Neuronal stem cell (in vitro differentiated cells): ENCODE measurements around the gene GTSF1L.

Experiments used
- DNase-seq: peaks from one replicate; pipeline ENCODE4 v3.0.0-alpha.2; 2013; ENCODE audit warnings: low spot score
- H2AFZ ChIP-seq: one replicate; pipeline ENCODE4 v1.6.1; 2013; ENCODE audit warnings: mild to moderate bottlenecking, low read length, inconsistent platforms
- H2AK5ac ChIP-seq: 2 replicates; pipeline ENCODE4 v1.6.1; 2013; ENCODE audit warnings: low read depth, mild to moderate bottlenecking, inconsistent platforms, low read length, moderate library complexity, mixed read lengths
- H2BK120ac ChIP-seq: 2 replicates; pipeline ENCODE4 v1.6.1; 2013; ENCODE audit warnings: low read depth, mild to moderate bottlenecking, inconsistent platforms, low read length, moderate library complexity, mixed read lengths
- H2BK12ac ChIP-seq: one replicate; pipeline ENCODE4 v1.6.1; 2013; ENCODE audit warnings: low read length, inconsistent platforms
- H2BK15ac ChIP-seq: 2 replicates; pipeline ENCODE4 v1.6.1; 2013; ENCODE audit warnings: mild to moderate bottlenecking, low read length, inconsistent platforms, mixed read lengths
- H2BK5ac ChIP-seq: one replicate; pipeline ENCODE4 v1.6.1; 2013; ENCODE audit warnings: inconsistent platforms, mild to moderate bottlenecking, low read length, moderate library complexity
- H3K14ac ChIP-seq: one replicate; pipeline ENCODE4 v1.6.1; 2013; ENCODE audit warnings: low read length, inconsistent platforms
- H3K18ac ChIP-seq: 2 replicates; pipeline ENCODE4 v1.6.1; 2013; ENCODE audit warnings: low read length, inconsistent platforms
- H3K23ac ChIP-seq: 2 replicates; pipeline ENCODE4 v1.6.1; 2013; ENCODE audit warnings: low read depth, mild to moderate bottlenecking, mixed read lengths, low read length, inconsistent platforms; ENCODE audit not compliant: poor library complexity
- H3K27ac ChIP-seq: replicated peaks from 3 replicates; pipeline ENCODE4 v1.5.1; 2013; ENCODE audit warnings: low read length, inconsistent platforms
- H3K27me3 ChIP-seq, 3 experiments: 2 replicates each; pipeline ENCODE4 v1.6.1; 2013; ENCODE audit warnings: low read length in 3 of 3, mild to moderate bottlenecking in 2 of 3, inconsistent platforms in 1 of 3, low read depth in 1 of 3, mixed read lengths in 1 of 3, moderate library complexity in 1 of 3; ENCODE audit not compliant: control insufficient read depth in 3 of 3, insufficient read depth in 3 of 3
- H3K36me3 ChIP-seq, 2 donors: replicated peaks in 1 of 2; 2 replicates each; pipeline ENCODE4 v1.6.1; 2013; ENCODE audit warnings: low read length in 2 of 2; ENCODE audit not compliant: control insufficient read depth in 2 of 2, insufficient read depth in 2 of 2
- H3K4ac ChIP-seq: 2 replicates; pipeline ENCODE4 v1.6.1; 2013; ENCODE audit warnings: inconsistent platforms, mild to moderate bottlenecking, low read length, moderate library complexity
- H3K4me1 ChIP-seq, 2 donors: 1 replicate in 1 of 2; 2 replicates in 1 of 2; pipeline ENCODE4 v1.6.1; 2013; ENCODE audit warnings: low read length in 2 of 2, low read depth in 1 of 2; ENCODE audit not compliant: control insufficient read depth in 2 of 2, insufficient read depth in 1 of 2
- H3K4me2 ChIP-seq: one replicate; pipeline ENCODE4 v1.6.1; 2013; ENCODE audit warnings: mild to moderate bottlenecking, low read length, inconsistent platforms; ENCODE audit not compliant: insufficient read depth, poor library complexity, severe bottlenecking
- H3K4me3 ChIP-seq, 2 donors: 2 replicates each; pipeline ENCODE4 v1.5.1; 2013; ENCODE audit warnings: low read length in 2 of 2, mild to moderate bottlenecking in 2 of 2, inconsistent platforms in 1 of 2, moderate library complexity in 1 of 2
- H3K79me1 ChIP-seq: one replicate; pipeline ENCODE4 v1.6.1; 2013; ENCODE audit warnings: low read depth, mild to moderate bottlenecking, inconsistent platforms, low read length, moderate library complexity
- H3K9ac ChIP-seq: one replicate; pipeline ENCODE4 v1.6.1; 2013; ENCODE audit warnings: mild to moderate bottlenecking, low read depth, low read length, inconsistent platforms; ENCODE audit not compliant: poor library complexity
- H3K9me3 ChIP-seq, 2 donors: replicated peaks in 1 of 2; 2 replicates each; pipeline versions ENCODE3 to v1.6.1; 2013; ENCODE audit warnings: low read length in 2 of 2, mild to moderate bottlenecking in 2 of 2, inconsistent platforms in 1 of 2, low read depth in 1 of 2, mixed read lengths in 1 of 2, moderate library complexity in 1 of 2; ENCODE audit not compliant: control insufficient read depth in 2 of 2, insufficient read depth in 1 of 2
- H4K8ac ChIP-seq: one replicate; pipeline ENCODE4 v1.6.1; 2013; ENCODE audit warnings: low read depth, mild to moderate bottlenecking, inconsistent platforms, low read length, moderate library complexity
- H4K91ac ChIP-seq: one replicate; pipeline ENCODE4 v1.6.1; 2013; ENCODE audit warnings: low read length, low read depth, mild to moderate bottlenecking, inconsistent platforms; ENCODE audit not compliant: poor library complexity
- WGBS, 2 donors: extraction: QIAGEN DNeasy Blood & Tissue Kit; methylation state at CpG; one replicate each; pipeline ENCODE4 v1.1.7; 2013; ENCODE audit warnings: missing lambda C conversion rate in 2 of 2, mixed read lengths in 1 of 2; ENCODE audit not compliant: insufficient read length in 2 of 2, insufficient replicate concordance in 1 of 2; ENCODE audit errors: extremely low coverage in 2 of 2; 5-methylcytosine and 5-hydroxymethylcytosine counted together

The GTSF1L gene

DNA sequence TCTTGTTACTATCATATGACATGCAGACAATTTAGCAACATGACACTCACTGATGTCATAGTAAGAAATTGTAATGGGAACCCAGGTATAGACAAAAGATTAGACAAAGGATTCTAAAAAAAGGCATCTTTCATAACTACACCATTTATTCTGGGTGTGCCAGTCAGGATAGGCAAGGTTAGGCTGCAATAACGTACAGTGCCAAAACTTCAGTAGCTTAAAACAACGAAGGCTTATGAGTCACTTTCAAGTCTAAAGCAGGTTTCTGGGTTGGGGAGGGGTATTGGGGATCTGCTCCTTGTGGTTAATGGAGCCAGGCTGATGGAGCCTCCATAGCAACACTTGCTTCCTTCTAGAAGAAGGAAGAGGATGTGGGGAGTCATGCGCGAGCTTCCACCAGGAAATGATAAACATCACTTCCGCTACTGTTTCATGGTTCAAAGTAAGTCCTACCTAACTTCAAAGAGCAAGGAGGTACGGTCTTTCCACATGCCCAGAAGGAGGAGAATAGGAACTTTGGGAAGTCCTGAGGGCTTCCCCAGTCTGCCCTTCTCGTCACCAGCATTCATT, 2.0 kb upstream of the GTSF1L start:
- Histone ChIP-seq H3K9me3 (no peaks in the 10 kb centered on the region), H3K4ac (no peak overlapping the region), H3K9ac (no peak overlapping the region), H3K18ac (no peak overlapping the region), H2AK5ac (no peak overlapping the region), H2BK5ac (no peak overlapping the region), H4K8ac (no peak overlapping the region), H2AFZ (no peak overlapping the region), H4K91ac (no peak overlapping the region), H3K14ac (no peak overlapping the region), H3K27me3 (no peaks in the 10 kb centered on the region), H3K4me3 (no peak overlapping the region), H3K4me1 (peaks cover 0 to 7% of the 10 kb centered on the region in 2 donors), H2BK12ac (no peak overlapping the region), H2BK120ac (no peak overlapping the region), H2BK15ac (no peak overlapping the region), H3K4me2 (no peak overlapping the region), H3K79me1 (no peaks in the 10 kb centered on the region), H3K27ac (no peak overlapping the region), H3K36me3 (no peaks in the 10 kb centered on the region), H3K23ac (no peak overlapping the region)
- WGBS, 2 donors = no CpG with 5 or more reads among the region's 7 CpGs
- no peak for DNase-seq

DNA sequence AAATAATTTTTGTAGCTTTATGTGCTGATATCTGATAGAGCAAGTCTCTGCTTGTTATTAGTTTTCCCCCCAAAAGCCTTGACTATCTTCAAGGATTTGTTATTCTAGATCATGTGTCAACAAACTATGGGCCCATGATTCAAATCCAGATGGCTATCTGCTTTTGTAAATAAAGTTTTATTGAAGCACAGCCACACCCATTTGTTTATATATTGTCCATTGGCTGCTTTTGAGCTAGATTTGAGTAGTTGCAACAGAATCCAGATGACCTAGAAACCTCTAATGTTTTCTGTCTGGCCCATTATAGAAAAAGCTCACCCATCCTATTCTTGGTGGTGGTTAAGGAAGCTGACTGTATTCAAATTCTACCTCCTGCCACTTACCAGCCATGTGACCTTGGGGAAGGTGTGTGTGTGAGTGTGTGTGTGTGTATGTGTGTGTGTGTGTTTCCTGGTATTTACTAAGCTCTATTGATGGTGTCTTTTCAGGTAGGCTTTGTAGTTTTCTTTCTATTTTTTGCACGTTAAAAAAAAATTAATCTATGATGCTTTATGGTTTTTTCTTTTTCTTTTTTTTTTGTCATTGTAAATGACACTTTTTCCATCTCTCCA, 1.3 kb upstream of the GTSF1L start:
- no peak overlapping the region for H3K4me2 ChIP-seq
- H3K79me1 ChIP-seq = no peaks in the 10 kb centered on the region

DNA sequence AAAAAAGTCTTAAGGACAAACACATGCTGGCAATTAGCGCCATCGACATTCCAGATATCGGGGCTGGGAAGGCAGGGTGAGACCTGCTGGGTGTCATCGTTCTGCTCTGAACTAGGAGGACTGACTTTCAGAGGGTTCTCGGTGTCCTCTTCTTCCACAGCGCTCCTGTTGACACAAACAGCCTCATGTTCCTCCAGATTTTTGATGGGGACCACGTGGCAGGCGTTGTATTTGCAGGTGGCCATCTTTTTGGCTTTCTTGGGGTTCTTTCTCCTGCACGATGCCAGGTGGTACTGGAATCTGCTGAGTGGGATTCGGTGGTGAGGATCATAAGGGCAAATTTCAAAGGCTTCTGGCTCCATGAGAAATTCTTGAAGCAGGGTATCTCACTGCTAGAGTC, 469 bp downstream of the GTSF1L start:
- peaks cover 0 to 6% of the 10 kb centered on the region in 2 donors for H3K4me1 ChIP-seq
- H3K9ac ChIP-seq = no peak overlapping the region
- no peak overlapping the region for H2BK5ac ChIP-seq
- no peak overlapping the region for H3K27ac ChIP-seq
- H3K36me3 ChIP-seq = no peaks in the 10 kb centered on the region
- H3K14ac ChIP-seq = no peak overlapping the region
- no peak overlapping the region for H3K23ac ChIP-seq
- H3K79me1 ChIP-seq = no peaks in the 10 kb centered on the region
- H2BK120ac ChIP-seq = no peak overlapping the region
- no CpG with 5 or more reads among the region's 10 CpGs for WGBS, 2 donors
- H3K9me3 ChIP-seq = no peaks in the 10 kb centered on the region
- no peak for DNase-seq
- no peak overlapping the region for H4K8ac ChIP-seq
- no peak overlapping the region for H2BK12ac ChIP-seq
- no peak overlapping the region for H3K4me2 ChIP-seq
- H3K4ac ChIP-seq = no peak overlapping the region
- H2AK5ac ChIP-seq = no peak overlapping the region
- no peak overlapping the region for H2BK15ac ChIP-seq
- no peaks in the 10 kb centered on the region for H3K27me3 ChIP-seq
- no peak overlapping the region for H3K18ac ChIP-seq
- H2AFZ ChIP-seq = no peak overlapping the region
- H4K91ac ChIP-seq = no peak overlapping the region
- no peak overlapping the region for H3K4me3 ChIP-seq

More for the DNA sequence above, 1.3 kb upstream of the GTSF1L start:
- Histone ChIP-seq H3K4me1 (peaks cover 0 to 6% of the 10 kb centered on the region in 2 donors), H2AFZ (no peak overlapping the region), H2BK12ac (no peak overlapping the region), H3K14ac (no peak overlapping the region), H3K18ac (no peak overlapping the region), H3K27me3 (no peaks in the 10 kb centered on the region), H2BK5ac (no peak overlapping the region), H2AK5ac (no peak overlapping the region), H3K23ac (no peak overlapping the region), H3K9me3 (no peaks in the 10 kb centered on the region), H3K27ac (no peak overlapping the region), H3K9ac (no peak overlapping the region), H4K8ac (no peak overlapping the region), H2BK15ac (no peak overlapping the region), H3K36me3 (no peaks in the 10 kb centered on the region), H3K4me3 (no peak overlapping the region), H4K91ac (no peak overlapping the region), H2BK120ac (no peak overlapping the region), H3K4ac (no peak overlapping the region)
- no CpG with 5 or more reads among the region's 1 CpG for WGBS, 2 donors
- DNase-seq = no peak

DNA sequence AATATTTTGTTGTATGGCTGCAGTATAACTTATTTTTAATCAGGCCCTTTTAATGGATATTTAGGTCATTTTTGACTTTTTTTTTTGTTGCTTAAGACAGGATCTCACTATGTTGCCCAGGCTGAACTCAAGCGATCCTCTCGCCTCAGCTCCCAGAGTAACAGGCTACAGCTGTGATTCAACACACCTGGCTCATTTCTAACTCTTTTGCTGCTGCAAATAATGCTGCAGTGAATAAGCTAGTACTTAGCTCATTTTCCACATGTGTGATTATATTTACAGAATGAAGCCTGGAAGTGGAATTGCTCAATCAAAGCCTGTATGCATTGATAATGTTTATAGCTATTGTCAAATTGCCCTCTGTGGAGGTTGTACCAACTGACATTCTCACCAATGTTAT, 1.1 kb downstream of the GTSF1L start:
- H2BK5ac ChIP-seq = no peak overlapping the region
- no peak overlapping the region for H3K23ac ChIP-seq
- no peak overlapping the region for H2AFZ ChIP-seq
- no peak for DNase-seq
- no CpG with 5 or more reads among the region's 2 CpGs for WGBS, 2 donors
- H4K8ac ChIP-seq = no peak overlapping the region
- no peak overlapping the region for H3K14ac ChIP-seq
- no peak overlapping the region for H2BK12ac ChIP-seq
- no peak overlapping the region for H3K4me2 ChIP-seq
- H3K18ac ChIP-seq = no peak overlapping the region
- H3K9ac ChIP-seq = no peak overlapping the region
- H3K4ac ChIP-seq = no peak overlapping the region
- H3K79me1 ChIP-seq = no peaks in the 10 kb centered on the region
- H3K9me3 ChIP-seq = no peaks in the 10 kb centered on the region
- H3K4me3 ChIP-seq = no peak overlapping the region
- H3K4me1 ChIP-seq = peaks cover 0 to 10% of the 10 kb centered on the region in 2 donors
- no peak overlapping the region for H2AK5ac ChIP-seq
- no peaks in the 10 kb centered on the region for H3K36me3 ChIP-seq
- no peak overlapping the region for H2BK15ac ChIP-seq
- H3K27me3 ChIP-seq = no peaks in the 10 kb centered on the region
- H2BK120ac ChIP-seq = no peak overlapping the region
- H3K27ac ChIP-seq = no peak overlapping the region
- H4K91ac ChIP-seq = no peak overlapping the region
